Progenitor cell of endocrine pancreas (in vitro differentiated cells): Measurements from ENCODE around the gene MAZ. TPM values are rescaled to one million over a fixed set of nuclear protein-coding genes. Genes with fewer than 3 reads are reported as not detected.
"Not testable (repeated sequence)": the region's sequence is repeated elsewhere in the genome, so short reads cannot be mapped to it uniquely, and the experiment has no call there.

Experiments used
- DNase-seq: peaks from one replicate; pipeline ENCODE4 v3.0.0; 2021; ENCODE audit warnings: low spot score; ENCODE audit not compliant: unreplicated experiment
- H3K27ac Mint-ChIP-seq: 2 replicates; pipeline ENCODE4 v1.8.0; 2021; ENCODE audit warnings: mild to moderate bottlenecking, moderate library complexity, mixed read lengths
- H3K27me3 Mint-ChIP-seq: 2 replicates; pipeline ENCODE4 v1.8.0; 2021; ENCODE audit warnings: mixed read lengths
- H3K36me3 Mint-ChIP-seq: 2 replicates; pipeline ENCODE4 v1.8.0; 2022; ENCODE audit warnings: mixed read lengths; ENCODE audit not compliant: insufficient read depth
- H3K4me1 Mint-ChIP-seq: 2 replicates; pipeline ENCODE4 v1.8.0; 2021; ENCODE audit warnings: low read depth, mixed read lengths
- H3K4me3 Mint-ChIP-seq: 2 replicates; pipeline ENCODE4 v1.8.0; 2021; ENCODE audit warnings: low read depth, mild to moderate bottlenecking, moderate library complexity, mixed read lengths
- H3K9me3 Mint-ChIP-seq: 2 replicates; pipeline ENCODE4 v1.8.0; 2021; ENCODE audit warnings: low read depth, mixed read lengths
- total RNA-seq: library from RNA; stranded (reverse); gene quantifications from 2 replicates; pipeline ENCODE4 v1.2.1, GENCODE V29; 2021
- TF ChIP-seq, protein P1 (sequence below): fragments of 200-600 bp; sonication (generic); IDR thresholded peaks from one replicate; pipeline ENCODE4 v1.5.0; 2021; ENCODE audit warnings: antibody characterized with exemption, mild to moderate bottlenecking; ENCODE audit not compliant: unreplicated experiment

Gene MAZ
- total RNA-seq, 1 donor from 2014 or later: 347 TPM

DNA sequence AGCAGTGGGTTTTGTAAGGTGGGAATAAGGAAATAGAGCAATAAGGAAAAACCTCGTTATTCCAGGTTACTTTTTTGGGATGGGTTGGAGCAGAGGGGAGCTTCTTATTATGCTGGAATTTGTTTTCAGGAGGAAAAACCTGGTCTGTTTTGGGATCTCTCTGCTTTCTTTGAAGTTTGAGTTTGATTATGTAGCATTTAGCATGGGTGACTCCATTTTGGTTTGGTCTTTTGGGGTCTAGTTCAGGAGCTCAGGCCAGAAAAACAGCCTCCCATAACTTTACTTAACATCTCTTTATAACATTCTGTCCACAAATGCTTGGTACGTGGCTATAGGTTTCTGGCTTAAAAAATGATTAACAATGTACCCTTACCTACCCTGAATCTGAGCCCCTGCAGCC lies 36.8 kb upstream of the MAZ start:
- Mint-ChIP-seq H3K4me3 (no peak overlapping the region), H3K27me3 (peaks cover 2% of the 10 kb centered on the region), H3K4me1 (peaks cover 29% of the 10 kb centered on the region), H3K9me3 (no peaks in the 10 kb centered on the region), H3K27ac (no peak overlapping the region), H3K36me3 (no peaks in the 10 kb centered on the region)
- TF ChIP-seq, protein P1, sequence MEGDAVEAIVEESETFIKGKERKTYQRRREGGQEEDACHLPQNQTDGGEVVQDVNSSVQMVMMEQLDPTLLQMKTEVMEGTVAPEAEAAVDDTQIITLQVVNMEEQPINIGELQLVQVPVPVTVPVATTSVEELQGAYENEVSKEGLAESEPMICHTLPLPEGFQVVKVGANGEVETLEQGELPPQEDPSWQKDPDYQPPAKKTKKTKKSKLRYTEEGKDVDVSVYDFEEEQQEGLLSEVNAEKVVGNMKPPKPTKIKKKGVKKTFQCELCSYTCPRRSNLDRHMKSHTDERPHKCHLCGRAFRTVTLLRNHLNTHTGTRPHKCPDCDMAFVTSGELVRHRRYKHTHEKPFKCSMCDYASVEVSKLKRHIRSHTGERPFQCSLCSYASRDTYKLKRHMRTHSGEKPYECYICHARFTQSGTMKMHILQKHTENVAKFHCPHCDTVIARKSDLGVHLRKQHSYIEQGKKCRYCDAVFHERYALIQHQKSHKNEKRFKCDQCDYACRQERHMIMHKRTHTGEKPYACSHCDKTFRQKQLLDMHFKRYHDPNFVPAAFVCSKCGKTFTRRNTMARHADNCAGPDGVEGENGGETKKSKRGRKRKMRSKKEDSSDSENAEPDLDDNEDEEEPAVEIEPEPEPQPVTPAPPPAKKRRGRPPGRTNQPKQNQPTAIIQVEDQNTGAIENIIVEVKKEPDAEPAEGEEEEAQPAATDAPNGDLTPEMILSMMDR: no peak
- no peak for DNase-seq

DNA sequence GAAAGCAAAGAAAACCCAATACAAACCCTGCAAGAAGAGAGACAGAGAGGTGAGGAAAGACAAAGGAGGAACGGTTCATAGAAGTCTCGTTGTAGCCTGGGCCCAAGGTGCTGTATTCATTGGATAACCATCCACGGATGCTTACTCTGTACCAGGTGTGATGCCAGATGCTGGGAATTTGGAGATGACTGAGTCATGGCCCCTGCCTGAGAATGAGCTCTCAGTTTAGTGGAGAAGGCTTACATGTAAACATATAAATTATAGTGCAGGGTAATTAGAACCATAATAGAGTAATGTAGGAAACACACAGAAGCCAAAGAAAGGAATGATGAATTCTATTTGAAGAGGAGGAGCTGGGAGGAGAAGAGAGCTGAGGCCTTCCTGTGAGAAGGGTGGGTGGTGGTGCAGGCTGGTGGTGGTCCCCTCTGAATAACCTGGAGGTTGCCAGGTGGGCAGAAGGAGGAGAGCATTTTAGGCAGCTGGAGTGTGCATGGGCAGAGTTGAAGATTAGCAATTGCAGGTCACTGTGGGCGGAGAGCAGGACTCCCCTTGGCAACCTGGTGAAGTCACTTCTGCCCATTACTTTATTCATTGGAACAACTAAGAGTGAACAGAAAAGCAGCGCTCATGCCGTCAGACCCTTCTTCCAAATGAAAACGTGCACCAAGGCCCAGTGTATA lies 35.9 kb upstream of the MAZ start:
- Mint-ChIP-seq H3K27me3 (peaks cover 2% of the 10 kb centered on the region), H3K36me3 (no peaks in the 10 kb centered on the region), H3K27ac (no peak overlapping the region), H3K9me3 (no peaks in the 10 kb centered on the region), H3K4me3 (no peak overlapping the region), H3K4me1 (peaks cover 21% of the 10 kb centered on the region)
- no peak for DNase-seq
- TF ChIP-seq, protein P1: no peak

DNA sequence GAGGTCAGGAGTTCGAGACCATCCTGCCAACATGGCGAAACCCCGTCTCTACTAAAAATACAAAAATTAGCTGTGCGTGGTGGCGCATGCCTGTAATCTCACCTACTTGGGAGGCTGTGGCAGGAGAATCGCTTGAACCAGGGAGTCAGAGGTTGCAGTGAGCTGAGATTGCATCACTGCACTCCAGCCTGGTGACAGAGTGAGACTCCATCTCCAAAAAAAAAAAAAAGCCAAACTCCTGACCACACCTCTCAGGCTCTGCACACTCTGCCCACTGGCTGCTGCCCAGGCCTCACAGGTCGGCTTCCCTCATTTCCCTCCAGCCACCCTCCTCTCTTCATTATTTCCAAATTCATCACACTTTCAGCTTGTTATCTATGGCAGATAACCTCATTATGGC lies 34.0 kb upstream of the MAZ start:
- peak overlapping the region; percentile 45 for H3K27ac Mint-ChIP-seq
- H3K9me3 Mint-ChIP-seq, H3K27me3 Mint-ChIP-seq, DNase-seq, H3K4me3 Mint-ChIP-seq, H3K36me3 Mint-ChIP-seq: not testable (repeated sequence)
- peaks cover 12% of the 10 kb centered on the region for H3K4me1 Mint-ChIP-seq

DNA sequence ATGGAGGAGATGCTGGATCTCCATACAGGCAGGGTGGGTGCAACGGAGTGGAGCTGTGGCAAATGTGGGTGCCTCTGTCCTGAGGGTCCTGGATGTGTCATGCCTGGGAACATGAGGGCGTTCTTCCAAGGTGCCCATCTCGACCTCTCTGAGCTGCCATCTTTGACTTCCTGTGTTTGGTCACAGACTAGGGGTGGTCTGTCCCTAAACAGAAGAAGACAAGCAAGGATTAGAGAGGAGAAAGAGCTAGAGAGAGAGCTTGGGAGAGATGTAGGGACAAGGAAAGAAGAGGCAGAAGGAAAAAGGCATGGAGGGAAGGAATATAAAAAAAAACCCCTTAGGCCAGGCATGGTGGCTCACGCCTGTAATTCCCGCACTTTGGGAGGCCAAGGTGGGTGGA lies 31.6 kb upstream of the MAZ start:
- DNase-seq: no peak
- TF ChIP-seq, protein P1: no peak
- H3K4me1 Mint-ChIP-seq: peaks cover 17% of the 10 kb centered on the region
- H3K27ac Mint-ChIP-seq: no peak overlapping the region
- H3K9me3 Mint-ChIP-seq: no peaks in the 10 kb centered on the region
- H3K36me3 Mint-ChIP-seq: no peaks in the 10 kb centered on the region
- H3K27me3 Mint-ChIP-seq: peaks cover 2% of the 10 kb centered on the region
- H3K4me3 Mint-ChIP-seq: no peak overlapping the region

DNA sequence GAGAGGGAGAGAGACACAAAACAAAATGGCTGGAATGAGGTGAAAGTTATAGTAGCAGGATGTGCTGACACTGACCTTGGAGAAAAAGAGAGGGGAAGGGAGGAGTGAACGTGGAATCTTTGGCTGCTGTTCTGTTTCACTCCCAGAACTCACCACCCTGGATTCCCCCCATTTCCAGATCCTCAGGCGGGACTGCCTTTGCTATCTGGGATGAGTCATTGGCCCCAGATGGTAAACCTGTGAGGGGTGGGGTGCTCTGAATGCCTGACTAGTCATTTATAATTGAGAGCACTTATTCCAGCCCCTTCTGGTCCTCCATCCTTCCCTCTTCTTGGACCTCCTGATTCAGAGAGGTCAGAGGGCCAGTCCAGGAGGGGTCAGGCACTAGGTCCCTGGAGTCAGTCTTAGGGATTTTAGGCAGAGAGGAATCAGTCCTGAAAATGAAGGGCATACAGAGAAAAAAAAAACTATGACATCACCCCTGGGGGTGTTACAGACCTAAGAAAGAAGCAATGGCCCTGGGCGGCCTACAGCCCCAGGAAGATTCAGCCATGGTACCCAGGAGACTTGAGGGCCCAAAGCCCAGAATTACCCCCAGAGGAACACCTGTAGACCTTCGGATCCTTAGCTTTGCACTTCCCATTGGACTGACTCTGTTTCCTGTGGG lies 30.5 kb upstream of the MAZ start:
- Mint-ChIP-seq H3K36me3 (no peaks in the 10 kb centered on the region), H3K27me3 (peaks cover 2% of the 10 kb centered on the region), H3K27ac (peak overlapping the region; percentile 71), H3K4me3 (no peak overlapping the region), H3K4me1 (peaks cover 12% of the 10 kb centered on the region), H3K9me3 (no peaks in the 10 kb centered on the region)
- DNase-seq: no peak
- TF ChIP-seq, protein P1: no peak
